ENCODE data around the gene MCCD1. TPM values are rescaled to one million over a fixed set of nuclear protein-coding genes. Genes with fewer than 3 reads are reported as not detected.

The MCCD1 gene
- total RNA-seq, 2 donors from 2014 or later: not detected

DNA sequence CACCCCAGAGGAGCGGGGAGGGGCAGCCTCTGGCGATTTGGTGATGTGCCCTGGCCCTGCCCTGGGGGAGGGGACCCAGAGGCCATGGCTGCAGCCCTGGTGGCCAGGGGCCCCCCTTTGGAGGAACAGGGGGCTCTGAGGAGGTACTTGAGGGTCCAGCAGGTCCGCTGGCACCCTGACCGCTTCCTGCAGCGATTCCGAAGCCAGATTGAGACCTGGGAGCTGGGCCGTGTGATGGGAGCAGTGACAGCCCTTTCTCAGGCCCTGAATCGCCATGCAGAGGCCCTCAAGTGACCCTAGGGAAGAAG lies 29.5 kb downstream of the MCCD1 start:
- Histone ChIP-seq H3K27ac (peak overlapping the region; percentile 36), H3K4me1 (no peaks in the 10 kb centered on the region), H3K27me3 (no peaks in the 10 kb centered on the region), H3K4me3 (no peak overlapping the region), H3K36me3 (no peaks in the 10 kb centered on the region), H3K9me3 (no peaks in the 10 kb centered on the region), H3K9ac (ENCODE audit: low read depth in 2 of 2, low read length in 2 of 2) (no peak overlapping the region)
- intact Hi-C loops (cut with DNase I): no loop called here
- no peak for DNase-seq
- TF ChIP-seq, protein P1, sequence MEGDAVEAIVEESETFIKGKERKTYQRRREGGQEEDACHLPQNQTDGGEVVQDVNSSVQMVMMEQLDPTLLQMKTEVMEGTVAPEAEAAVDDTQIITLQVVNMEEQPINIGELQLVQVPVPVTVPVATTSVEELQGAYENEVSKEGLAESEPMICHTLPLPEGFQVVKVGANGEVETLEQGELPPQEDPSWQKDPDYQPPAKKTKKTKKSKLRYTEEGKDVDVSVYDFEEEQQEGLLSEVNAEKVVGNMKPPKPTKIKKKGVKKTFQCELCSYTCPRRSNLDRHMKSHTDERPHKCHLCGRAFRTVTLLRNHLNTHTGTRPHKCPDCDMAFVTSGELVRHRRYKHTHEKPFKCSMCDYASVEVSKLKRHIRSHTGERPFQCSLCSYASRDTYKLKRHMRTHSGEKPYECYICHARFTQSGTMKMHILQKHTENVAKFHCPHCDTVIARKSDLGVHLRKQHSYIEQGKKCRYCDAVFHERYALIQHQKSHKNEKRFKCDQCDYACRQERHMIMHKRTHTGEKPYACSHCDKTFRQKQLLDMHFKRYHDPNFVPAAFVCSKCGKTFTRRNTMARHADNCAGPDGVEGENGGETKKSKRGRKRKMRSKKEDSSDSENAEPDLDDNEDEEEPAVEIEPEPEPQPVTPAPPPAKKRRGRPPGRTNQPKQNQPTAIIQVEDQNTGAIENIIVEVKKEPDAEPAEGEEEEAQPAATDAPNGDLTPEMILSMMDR (IDR thresholded peaks at IDR 0.05): no peak

DNA sequence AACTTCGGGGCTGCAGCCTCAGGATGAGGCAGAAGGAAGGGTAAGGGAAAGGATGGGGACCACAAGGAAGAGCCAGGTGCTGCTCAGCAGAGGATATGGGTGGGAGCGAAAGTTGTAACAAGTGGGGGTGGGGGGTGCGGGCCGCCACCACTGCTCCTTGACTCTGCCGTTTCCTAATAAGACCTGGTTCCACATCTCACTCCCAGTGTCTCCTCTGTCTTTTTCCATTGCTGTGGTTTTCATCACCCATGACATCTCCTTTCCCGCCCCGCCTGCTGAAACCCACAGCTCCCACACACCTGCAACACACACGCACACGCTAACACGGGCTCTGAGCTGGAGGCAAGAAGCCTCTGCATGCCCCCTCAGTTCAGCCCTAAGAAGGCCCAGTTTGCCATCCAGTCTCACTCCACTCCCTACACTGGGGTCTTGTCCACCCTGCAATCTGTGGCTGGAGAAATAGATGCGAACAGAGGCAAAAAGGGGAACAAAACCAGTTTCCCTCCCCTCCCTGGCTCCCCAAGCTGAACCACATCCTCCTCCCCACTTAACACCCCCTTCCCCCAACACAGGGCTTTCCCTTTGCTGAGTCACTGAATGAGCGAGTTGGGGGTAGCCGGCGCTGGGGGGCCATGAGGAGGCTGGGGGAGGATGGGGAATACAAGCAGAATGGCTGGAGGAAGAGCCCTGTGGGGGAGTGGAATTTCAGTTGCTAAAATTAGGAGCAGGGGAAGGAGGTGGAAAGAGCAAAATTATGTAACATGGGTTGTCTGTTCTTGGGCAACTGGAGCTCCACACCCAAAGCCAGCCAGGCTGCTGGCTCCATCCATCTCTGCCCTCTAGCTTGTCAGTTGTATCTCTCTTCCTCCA lies 30.1 kb downstream of the MCCD1 start:
- Histone ChIP-seq H3K9ac (ENCODE audit: low read depth in 2 of 2, low read length in 2 of 2) (peak overlapping the region in 1 of 2 donors; percentile 44), H3K4me3 (no peak overlapping the region), H3K27me3 (no peaks in the 10 kb centered on the region), H3K4me1 (no peaks in the 10 kb centered on the region), H3K27ac (peak overlapping the region; percentile 36), H3K9me3 (no peaks in the 10 kb centered on the region), H3K36me3 (no peaks in the 10 kb centered on the region)
- DNase-seq: no peak
- TF ChIP-seq, protein P1 (IDR thresholded peaks at IDR 0.05): no peak
- intact Hi-C loops (cut with DNase I): no loop called here

DNA sequence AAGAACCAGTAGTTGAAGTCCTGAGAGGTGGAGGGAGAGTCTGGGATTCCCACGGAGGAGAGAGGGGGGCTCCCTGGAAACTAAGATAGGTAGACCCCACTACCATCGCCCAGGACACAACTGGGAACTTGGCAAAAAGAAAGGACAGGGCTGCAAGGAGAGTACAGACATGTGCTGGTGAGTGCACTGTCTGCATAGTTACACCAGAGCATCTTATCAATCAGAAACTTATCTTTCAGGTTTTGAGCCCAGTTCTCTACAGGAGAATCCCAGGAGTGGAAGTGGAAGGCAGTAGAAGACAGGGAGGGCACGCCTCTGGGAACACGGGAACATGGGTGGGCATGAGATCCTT lies 30.8 kb downstream of the MCCD1 start:
- no peak overlapping the region for H3K4me3 ChIP-seq
- no peaks in the 10 kb centered on the region for H3K4me1 ChIP-seq
- intact Hi-C loops (cut with DNase I): no loop called here
- TF ChIP-seq, protein P1 (IDR thresholded peaks at IDR 0.05): no peak
- DNase-seq: no peak
- H3K27ac ChIP-seq: peak overlapping the region; percentile 36
- H3K9me3 ChIP-seq: no peaks in the 10 kb centered on the region
- H3K9ac ChIP-seq (ENCODE audit: low read depth in 2 of 2, low read length in 2 of 2): peak overlapping the region in 1 of 2 donors; percentile 44
- no peaks in the 10 kb centered on the region for H3K27me3 ChIP-seq
- no peaks in the 10 kb centered on the region for H3K36me3 ChIP-seq

DNA sequence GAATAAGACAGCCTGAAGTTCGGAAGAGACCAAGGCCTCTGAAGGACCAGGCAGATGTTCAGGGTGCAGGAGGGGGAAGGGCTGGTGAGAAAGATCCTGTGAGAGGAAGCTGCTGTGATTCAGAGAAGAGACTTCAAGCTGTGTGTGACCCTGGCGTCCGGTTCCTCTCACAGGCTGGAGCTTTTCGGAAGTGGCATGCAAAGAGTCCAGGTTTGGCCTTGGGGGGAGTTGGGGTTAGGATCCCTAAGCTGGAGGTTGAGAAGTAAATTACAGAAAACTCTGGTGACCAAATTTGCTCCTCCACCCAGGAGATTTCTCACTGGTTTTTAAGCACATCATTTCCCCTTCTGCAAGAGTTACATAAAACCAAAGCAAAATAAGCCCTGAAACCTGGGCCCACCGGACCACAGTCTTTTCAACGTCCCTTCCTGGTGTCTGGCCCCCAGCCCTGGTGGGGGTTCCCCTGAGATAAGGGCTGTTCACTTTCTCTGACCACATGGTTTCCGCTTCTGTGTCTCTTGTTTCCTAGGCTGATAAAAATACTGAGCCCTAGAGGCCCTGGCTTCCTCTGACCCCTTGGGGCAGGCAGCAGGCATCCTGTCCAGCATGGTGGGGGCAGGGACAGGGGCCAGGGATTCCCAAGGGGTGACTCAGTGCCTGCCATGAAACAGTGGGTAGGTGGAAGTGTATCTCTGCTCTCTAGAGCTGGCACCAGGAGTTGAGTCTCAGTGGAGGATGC lies 31.4 kb downstream of the MCCD1 start:
- Histone ChIP-seq H3K9me3 (no peaks in the 10 kb centered on the region), H3K4me1 (no peaks in the 10 kb centered on the region), H3K4me3 (no peak overlapping the region), H3K27me3 (no peaks in the 10 kb centered on the region), H3K27ac (peak overlapping the region; percentile 36), H3K36me3 (no peaks in the 10 kb centered on the region), H3K9ac (ENCODE audit: low read depth in 2 of 2, low read length in 2 of 2) (peak overlapping the region in 1 of 2 donors; percentile 12)
- no peak for DNase-seq
- TF ChIP-seq, protein P1 (IDR thresholded peaks at IDR 0.05): no peak
- intact Hi-C loops (cut with DNase I): no loop called here

DNA sequence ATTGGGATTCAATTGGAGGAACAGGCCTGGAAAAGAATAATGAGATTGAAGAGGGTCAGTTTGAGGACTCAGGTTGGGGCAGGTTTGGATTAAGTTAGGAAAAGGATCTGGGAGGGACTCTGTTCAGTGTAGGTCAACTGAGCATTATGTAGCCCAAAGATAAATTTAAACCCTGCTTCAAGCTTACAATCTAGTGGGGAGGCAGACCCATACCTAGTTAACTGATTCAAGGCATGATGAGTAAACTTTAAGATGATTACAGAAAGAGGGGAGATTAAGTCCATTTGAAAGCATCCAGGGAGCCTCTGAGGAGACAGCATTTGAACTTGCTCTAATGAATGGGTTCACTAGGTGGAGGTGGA lies 31.9 kb downstream of the MCCD1 start:
- Histone ChIP-seq H3K36me3 (no peaks in the 10 kb centered on the region), H3K27me3 (no peaks in the 10 kb centered on the region), H3K9ac (ENCODE audit: low read depth in 2 of 2, low read length in 2 of 2) (peak overlapping the region in 1 of 2 donors; percentile 12), H3K9me3 (no peaks in the 10 kb centered on the region), H3K4me1 (no peaks in the 10 kb centered on the region), H3K27ac (peak overlapping the region; percentile 36), H3K4me3 (no peak overlapping the region)
- intact Hi-C loops (cut with DNase I): no loop called here
- TF ChIP-seq, protein P1 (IDR thresholded peaks at IDR 0.05): no peak
- DNase-seq: no peak

All from colonic mucosa (tissue), 4 donors.